ENCODE results near the gene DAND5.

Gene DAND5

GRCh38 chr19:12969292-12969988 lies at the start of gene DAND5:
TSS of gene DAND5 (plus strand) at chr19:12969576. CDS start at chr19:12969661, 85 bp downstream.
- peak; percentile 78 for DNase-seq

DNA sequence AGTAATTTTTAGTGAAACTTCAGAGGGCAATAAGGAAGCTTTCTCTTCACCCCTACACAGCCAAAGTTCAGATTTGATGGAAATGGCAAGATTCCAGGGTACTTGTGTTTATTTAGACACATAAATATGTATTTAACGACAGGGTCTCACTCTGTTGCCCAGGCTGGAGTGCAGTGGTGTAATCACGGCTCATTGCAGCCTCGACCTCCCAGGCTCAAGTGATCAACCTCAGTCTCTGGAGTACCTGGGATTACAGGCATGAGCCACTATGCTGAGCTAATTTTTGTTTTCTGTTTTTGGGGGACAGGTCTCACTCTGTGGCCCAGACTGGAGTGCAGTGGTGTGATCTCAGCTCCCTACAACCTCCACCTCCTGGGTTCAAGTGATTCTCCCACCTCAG lies 48.3 kb upstream of the DAND5 start:
- DNase-seq, result no peak

DNA sequence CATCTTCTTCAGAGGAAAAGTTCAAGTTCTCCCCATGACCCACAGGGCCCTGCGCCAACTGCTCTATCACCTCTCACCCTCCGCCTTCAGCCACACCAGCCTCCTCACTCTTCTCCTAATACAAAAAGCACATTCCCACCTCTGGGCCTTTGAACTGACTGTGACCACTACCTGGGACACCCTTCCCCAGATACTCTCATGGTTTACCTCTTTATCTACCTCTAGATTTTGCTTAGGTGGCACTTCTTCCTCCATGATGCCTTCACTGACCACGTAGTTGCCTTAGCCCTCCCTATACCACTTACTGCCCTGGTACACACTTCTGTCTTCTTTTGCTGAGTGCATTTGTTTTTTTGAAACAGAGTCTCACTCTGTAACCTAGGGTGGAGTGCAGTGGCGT lies 46.4 kb upstream of the DAND5 start:
- DNase-seq, result no peak

DNA sequence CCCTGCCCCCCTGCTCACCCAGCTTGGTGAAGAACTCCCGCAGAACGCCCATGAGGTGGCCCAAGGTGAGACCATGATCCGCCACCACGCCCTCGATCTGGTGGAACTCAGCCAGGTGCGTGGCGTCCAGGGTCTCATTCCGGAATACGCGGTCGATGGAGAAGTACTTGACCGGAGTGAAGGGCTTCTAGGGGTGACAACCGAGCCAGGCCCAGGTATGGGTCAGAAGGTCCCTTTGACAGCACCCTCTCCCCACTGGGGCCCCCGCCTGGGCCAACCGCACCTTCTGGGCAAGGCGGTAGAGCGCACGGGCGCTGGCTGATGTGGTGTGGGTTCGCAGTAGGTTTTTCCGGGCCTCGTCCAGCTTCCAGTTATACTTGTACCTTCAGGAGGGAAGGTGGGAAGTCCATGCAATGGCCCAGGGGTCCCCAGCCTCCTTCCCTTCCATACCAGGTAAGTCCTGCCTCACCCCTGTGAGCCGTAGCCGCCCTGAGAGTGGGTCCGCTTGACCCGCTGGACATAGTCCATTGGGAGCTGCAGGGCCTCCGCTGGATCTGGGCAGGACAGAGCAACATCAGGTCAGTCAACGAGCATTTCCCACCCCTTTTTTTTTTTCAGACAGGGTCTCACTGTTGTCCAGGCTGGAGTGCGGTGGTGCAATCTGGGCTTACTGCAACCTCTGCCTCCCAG lies 44.6 kb upstream of the DAND5 start:
- DNase-seq, result no peak

DNA sequence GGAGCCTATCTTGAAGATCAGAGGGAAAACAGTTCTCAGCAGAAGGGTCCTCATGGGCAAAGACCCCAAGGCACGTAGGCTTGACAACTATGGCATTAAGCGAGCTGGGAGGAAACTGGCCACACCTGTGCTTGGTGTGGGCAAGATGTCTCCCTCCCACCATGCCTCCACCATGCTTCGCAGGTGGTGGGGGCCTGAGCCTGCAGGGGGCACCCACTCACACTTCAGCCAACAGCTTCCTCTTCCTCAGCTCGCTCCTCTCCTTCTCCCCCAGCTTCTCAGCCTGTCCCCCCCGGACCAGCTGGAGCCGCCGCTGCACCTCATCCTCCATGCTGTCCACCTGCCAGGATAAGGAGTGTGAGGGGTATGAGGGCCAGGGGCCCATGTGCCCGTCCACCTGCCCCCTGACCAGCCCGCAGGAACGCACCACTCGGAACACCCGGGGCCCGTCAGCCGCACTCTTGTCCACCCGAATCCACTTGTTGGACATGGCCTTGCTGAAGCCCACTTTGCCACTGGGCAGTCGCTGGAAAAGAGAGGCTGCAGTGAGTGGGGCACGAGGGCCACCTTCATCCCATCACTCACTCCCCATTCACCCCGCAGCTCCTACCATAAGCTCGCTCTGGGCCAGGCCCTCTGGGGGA lies 39.3 kb upstream of the DAND5 start:
- DNase-seq, result no peak

GRCh38 chr19:12932392-12933286 lies 36.7 kb upstream of the DAND5 start:
- peak; percentile 70 for DNase-seq

DNA sequence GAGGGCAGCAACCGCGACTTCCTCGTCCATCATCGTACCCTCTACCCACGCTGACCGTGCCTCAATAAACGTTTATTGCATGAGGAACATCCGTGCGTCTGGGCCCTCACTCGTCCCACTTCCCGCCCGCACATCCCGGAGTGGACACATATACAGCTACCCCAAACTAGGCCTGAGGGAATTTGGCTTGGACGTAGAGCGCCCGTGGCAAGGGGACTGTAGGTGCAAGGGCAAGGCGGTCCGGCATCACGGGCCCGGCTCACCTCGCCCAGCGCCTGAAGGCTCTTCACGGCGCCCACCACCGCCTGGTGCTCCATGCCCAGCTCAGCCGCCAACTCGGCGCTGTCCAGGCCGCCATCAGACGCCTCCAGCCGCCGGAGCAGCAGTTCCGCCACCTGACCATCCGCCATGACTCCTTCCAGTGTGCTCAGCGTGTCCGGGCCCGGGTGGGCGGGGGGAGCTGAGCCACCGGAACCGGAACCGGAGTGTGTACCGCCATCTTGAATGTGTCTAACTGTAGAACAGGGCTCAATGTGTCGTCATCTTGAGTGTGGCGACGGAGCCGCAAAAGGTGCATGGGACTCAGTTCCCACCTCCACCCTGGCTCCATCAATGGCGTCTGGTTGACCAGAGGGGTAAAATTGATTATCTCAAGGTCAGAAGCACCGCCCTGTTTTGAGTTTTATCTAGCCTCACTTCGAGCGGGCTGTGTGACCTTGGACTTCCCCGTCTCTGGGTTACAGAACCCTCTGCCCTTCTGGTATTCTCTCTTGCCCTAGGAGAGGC lies 35.9 kb upstream of the DAND5 start, which contains the start of gene FARSA:
TSS of gene FARSA (minus strand) at position 425 of the 786 bp plus-strand sequence. CDS start at position 410, 15 bp downstream.
- peak; percentile 98 for DNase-seq

DNA sequence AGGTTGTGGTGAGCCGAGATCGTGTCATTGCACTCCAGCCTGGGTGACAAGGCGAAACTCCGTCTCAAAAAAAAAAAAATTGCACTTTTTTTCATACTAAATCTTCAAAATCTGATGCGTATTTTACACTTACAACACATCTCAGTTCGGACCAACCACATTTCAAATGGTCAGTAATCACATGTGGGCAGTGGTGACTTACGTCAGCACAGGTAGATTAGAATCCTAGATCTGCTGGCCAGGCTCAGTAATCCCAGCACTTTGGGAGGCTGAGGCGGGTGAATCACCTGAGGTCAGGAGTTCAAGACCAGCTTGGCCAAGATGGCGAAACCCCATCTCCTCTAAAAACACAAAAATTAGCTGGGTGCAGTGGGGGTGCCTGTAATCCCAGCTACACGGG lies 34.3 kb upstream of the DAND5 start:
- DNase-seq, result no peak

GRCh38 chr19:12936582-12936981 lies 32.8 kb upstream of the DAND5 start:
- no peak for DNase-seq

DNA sequence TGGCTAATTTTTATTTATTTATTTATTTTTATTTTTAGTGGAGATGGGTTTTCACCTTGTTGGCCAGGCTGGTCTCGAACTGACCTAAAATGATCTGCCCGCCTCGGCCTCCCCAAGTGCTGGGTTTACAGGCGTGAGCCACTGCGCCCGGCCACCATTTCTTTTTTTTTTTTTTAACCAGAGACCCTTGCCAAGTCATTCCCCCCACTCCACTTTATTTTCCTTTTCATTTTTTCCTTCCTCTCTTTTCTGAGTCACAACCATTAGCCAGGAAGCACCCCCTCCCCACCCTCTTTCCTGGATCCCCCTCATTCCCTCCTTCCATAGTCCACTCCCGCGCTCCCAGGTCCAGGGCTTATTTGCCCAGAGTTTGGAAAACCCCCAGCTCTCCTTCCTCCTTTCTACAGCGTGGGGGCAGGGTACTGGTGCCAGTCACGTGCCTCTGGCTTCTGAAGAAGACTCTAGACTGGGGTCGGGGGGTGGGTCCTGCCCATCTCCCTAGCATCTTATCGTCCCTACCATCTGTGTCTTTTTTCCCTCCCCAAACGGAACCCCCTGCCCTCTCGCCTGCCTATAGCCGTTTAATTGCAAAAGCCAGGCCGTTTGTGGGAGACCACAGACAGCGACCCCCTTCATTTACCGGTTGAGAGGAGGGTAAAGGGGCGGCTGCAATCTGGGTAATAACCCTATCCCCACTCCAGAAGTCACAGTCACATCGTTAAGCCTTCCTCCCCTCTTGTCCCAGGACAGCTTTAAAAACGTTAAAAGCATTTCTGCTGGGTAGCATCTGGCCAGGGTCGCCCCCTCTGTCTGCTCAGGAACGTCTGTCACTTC lies 32.1 kb upstream of the DAND5 start:
- peak; percentile 98 for DNase-seq

- peak; percentile 100 for DNase-seq
Observed at GRCh38 chr19:12937927-12938778, 31.2 kb upstream of the DAND5 start, which contains the start of gene CALR. TSS of gene CALR (plus strand) at chr19:12938609. CDS start at chr19:12938680, 71 bp downstream.

GRCh38 chr19:12938779-12939601 lies 30.4 kb upstream of the DAND5 start:
- peak; percentile 88 for DNase-seq

DNA sequence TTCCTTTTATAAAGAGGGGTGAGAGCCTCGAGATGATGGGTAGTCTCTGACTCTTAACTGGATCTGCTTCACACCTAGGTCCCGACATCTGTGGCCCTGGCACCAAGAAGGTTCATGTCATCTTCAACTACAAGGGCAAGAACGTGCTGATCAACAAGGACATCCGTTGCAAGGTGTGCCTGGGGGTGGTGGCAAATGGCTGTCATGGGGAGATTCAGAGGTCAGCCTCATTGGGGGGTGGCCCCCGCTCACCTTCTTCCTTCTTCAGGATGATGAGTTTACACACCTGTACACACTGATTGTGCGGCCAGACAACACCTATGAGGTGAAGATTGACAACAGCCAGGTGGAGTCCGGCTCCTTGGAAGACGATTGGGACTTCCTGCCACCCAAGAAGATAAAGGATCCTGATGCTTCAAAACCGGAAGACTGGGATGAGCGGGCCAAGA lies 29.4 kb upstream of the DAND5 start:
- DNase-seq, result no peak

GRCh38 chr19:12940897-12941296 lies 28.5 kb upstream of the DAND5 start:
- no peak for DNase-seq

GRCh38 chr19:12943437-12944044 lies 25.8 kb upstream of the DAND5 start:
- no peak for DNase-seq

DNA sequence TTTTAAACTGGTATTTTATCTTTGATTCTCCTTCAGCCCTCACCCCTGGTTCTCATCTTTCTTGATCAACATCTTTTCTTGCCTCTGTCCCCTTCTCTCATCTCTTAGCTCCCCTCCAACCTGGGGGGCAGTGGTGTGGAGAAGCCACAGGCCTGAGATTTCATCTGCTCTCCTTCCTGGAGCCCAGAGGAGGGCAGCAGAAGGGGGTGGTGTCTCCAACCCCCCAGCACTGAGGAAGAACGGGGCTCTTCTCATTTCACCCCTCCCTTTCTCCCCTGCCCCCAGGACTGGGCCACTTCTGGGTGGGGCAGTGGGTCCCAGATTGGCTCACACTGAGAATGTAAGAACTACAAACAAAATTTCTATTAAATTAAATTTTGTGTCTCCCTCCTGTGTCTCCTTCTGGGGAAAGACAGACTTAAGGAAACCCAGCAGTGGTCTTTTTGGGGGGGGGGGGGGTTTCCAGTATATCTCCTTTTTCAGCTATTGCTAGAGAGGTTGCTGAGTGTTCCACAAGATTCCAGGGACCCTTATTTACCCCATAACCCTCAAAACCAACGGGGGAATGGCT lies 25.2 kb upstream of the DAND5 start:
- DNase-seq, result no peak

GRCh38 chr19:12945479-12946091 lies 23.8 kb upstream of the DAND5 start, which contains the start of gene RAD23A:
TSS of gene RAD23A (plus strand) at chr19:12945862. CDS start at chr19:12945949, 87 bp downstream.
- peak; percentile 100 for DNase-seq
